Sigmoid colon (tissue), 7 donors: ENCODE data around the gene TRAF5. TPM values are rescaled to one million over a fixed set of nuclear protein-coding genes. Genes with fewer than 3 reads are reported as not detected.

Experiments
- DNase-seq: peaks from one replicate; pipeline ENCODE4 v3.0.0-alpha.2; 2019
- H3K27ac ChIP-seq, 4 donors: fragments of 200-600 bp; sonication (generic); one replicate each; pipeline ENCODE4 v1.5.1; 2016 to 2019; ENCODE audit warnings: mild to moderate bottlenecking in 1 of 4
- H3K27me3 ChIP-seq, 3 donors: fragments of 200-600 bp; sonication (generic); one replicate each; pipeline ENCODE4 v1.5.1; 2019; ENCODE audit warnings: mild to moderate bottlenecking in 1 of 3
- H3K36me3 ChIP-seq, 4 donors: fragments of 200-600 bp; sonication (generic); one replicate each; pipeline ENCODE4 v1.5.1; 2016 to 2019
- H3K4me1 ChIP-seq, 4 donors: fragments of 200-600 bp; sonication (generic); one replicate each; pipeline ENCODE4 v1.5.1; 2017 to 2019
- H3K4me3 ChIP-seq, 4 donors: fragments of 200-600 bp; sonication (generic); one replicate each; pipeline ENCODE4 v1.5.1; 2017 to 2019; ENCODE audit warnings: mild to moderate bottlenecking in 2 of 4, moderate library complexity in 1 of 4
- H3K9me3 ChIP-seq, 4 donors: fragments of 200-600 bp in 3 of 4; sonication (generic) in 3 of 4; one replicate each; pipeline versions ENCODE4 v1.5.1 to v1.6.1; 2013 to 2019
- EP300 ChIP-seq, 4 donors: sonication (generic); formaldehyde crosslinking; IDR thresholded peaks; one replicate each; pipeline ENCODE4 v1.6.1; 2017; ENCODE audit warnings: antibody characterized with exemption in 4 of 4
- POLR2A ChIP-seq, 2 donors: fragments of 450-650 bp; IDR thresholded peaks; one replicate each; pipeline ENCODE4 v1.6.1; 2016; ENCODE audit warnings: antibody characterized with exemption in 2 of 2, mild to moderate bottlenecking in 2 of 2, moderate library complexity in 2 of 2
- POLR2AphosphoS5 ChIP-seq, 4 donors: sonication (generic); formaldehyde crosslinking; IDR thresholded peaks; one replicate each; pipeline ENCODE4 v1.6.1; 2017; ENCODE audit warnings: antibody characterized with exemption in 4 of 4
- WGBS, 2 donors: extraction: QIAGEN DNeasy Blood & Tissue Kit; methylation state at CpG; one replicate each; pipeline ENCODE4 v1.1.7; 2013; 5-methylcytosine and 5-hydroxymethylcytosine counted together
- intact Hi-C: fragments of 100-400 bp; cut with DNase I; formaldehyde crosslinking; loops from one replicate; pipeline ENCODE4 v1.15.1; 2023
- polyA plus RNA-seq, 3 donors: library from polyadenylated mRNA; stranded (reverse); fragments of 200-250 nt; gene quantifications; one replicate each; pipeline ENCODE4 v1.2.3, GENCODE V29; 2013
- total RNA-seq, 4 donors: library from RNA; depleted of rRNA; stranded (reverse); fragments of >200 nt; gene quantifications; one replicate each; pipeline ENCODE4 v1.1.0, GENCODE V29; 2016
- TF ChIP-seq, protein P1 (sequence below), 4 experiments: fragments of 450-650 bp in 3 of 4; fragments of 200-600 bp in 1 of 4; IDR thresholded peaks; one replicate each; pipeline ENCODE4 v1.5.1; 2016 to 2019; ENCODE audit warnings: antibody characterized with exemption in 4 of 4, mild to moderate bottlenecking in 3 of 4, moderate library complexity in 2 of 4
- donor health status: healthy with polysubstance abuse.
- donor health status: Bipolar disorder and iron deficiency.
- donor health status: healthy.

Gene TRAF5
- total and polyA plus RNA-seq, 7 donors: 2.4 to 55.9 (median 20.8) TPM

DNA sequence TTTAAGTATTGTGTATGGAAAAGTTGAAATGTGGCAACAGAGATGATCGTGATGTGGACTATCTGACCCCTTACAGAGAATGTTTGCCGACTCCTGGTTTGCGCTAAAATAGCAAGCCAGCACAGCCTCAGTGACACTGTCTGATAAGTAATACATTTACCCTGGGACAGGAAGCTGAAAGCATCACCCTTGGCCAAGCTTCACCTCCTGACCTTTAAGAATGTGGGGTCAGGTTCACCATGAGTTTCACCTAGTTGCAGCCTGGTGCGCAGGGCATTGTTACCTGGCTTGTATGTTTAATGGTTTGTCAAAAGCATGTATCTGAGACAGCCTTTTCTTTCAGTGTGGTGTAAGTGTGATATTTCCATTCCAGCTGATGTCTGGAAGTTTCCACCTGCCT lies 29.2 kb downstream of the TRAF5 start:
- no peak overlapping the region for H3K27ac ChIP-seq
- no peaks in the 10 kb centered on the region for H3K4me1 ChIP-seq
- TF ChIP-seq POLR2AphosphoS5 (IDR thresholded peaks at IDR 0.05): no peak
- no peaks in the 10 kb centered on the region for H3K27me3 ChIP-seq
- H3K9me3 ChIP-seq: no peaks in the 10 kb centered on the region
- DNase-seq: no peak
- intact Hi-C loops: no loop called here
- 87 to 95% methylated on average over 4 of the region's 4 CpGs for WGBS, 2 donors
- no peak overlapping the region for H3K4me3 ChIP-seq
- H3K36me3 ChIP-seq: peaks cover 0 to 67% (median 26%) of the 10 kb centered on the region in 4 donors

DNA sequence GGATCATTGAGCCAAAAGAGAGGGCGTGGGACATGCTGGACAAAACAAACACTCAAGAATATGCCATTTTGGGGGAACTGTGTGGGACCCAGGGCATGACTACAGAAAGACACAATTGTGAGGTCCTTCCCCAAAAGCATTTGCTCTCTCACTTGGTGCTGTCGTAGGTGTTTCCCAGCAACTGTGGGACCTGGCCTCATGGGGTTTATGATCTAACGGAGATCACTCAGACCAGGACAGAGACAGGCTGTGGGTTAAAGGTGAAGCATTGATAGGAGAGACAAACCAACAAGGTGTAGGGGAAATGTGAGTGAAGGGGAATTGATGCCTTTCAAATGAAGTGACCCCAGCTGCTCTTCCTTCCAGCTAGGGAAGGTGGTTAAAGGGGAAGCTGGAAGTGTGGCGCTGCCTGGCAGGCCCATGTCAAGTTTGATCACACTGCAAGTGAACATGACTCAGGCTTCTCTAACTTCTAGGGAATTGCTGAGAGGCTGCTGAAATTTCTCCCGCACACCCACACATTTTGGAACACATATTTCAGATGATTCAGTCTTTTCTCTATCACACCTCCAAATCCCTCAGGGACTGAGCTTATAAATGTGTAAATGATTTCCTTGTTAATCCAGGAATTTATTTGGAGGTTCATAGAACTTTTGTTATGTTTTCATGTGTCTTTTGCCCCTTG lies 30.2 kb downstream of the TRAF5 start:
- H3K4me1 ChIP-seq: no peaks in the 10 kb centered on the region
- TF ChIP-seq POLR2A (IDR thresholded peaks at IDR 0.05) (no peak), EP300 (IDR thresholded peaks at IDR 0.05) (no peak), POLR2AphosphoS5 (IDR thresholded peaks at IDR 0.05) (no peak)
- TF ChIP-seq, protein P1, sequence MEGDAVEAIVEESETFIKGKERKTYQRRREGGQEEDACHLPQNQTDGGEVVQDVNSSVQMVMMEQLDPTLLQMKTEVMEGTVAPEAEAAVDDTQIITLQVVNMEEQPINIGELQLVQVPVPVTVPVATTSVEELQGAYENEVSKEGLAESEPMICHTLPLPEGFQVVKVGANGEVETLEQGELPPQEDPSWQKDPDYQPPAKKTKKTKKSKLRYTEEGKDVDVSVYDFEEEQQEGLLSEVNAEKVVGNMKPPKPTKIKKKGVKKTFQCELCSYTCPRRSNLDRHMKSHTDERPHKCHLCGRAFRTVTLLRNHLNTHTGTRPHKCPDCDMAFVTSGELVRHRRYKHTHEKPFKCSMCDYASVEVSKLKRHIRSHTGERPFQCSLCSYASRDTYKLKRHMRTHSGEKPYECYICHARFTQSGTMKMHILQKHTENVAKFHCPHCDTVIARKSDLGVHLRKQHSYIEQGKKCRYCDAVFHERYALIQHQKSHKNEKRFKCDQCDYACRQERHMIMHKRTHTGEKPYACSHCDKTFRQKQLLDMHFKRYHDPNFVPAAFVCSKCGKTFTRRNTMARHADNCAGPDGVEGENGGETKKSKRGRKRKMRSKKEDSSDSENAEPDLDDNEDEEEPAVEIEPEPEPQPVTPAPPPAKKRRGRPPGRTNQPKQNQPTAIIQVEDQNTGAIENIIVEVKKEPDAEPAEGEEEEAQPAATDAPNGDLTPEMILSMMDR (IDR thresholded peaks at IDR 0.05): no peak
- no peaks in the 10 kb centered on the region for H3K9me3 ChIP-seq
- H3K27me3 ChIP-seq: no peaks in the 10 kb centered on the region
- intact Hi-C loops: no loop called here
- WGBS, 2 donors: 78 to 86% methylated on average over 5 of the region's 5 CpGs
- H3K27ac ChIP-seq: no peak overlapping the region
- no peak overlapping the region for H3K4me3 ChIP-seq
- H3K36me3 ChIP-seq: peaks cover 0 to 76% (median 30%) of the 10 kb centered on the region in 4 donors
- no peak for DNase-seq

DNA sequence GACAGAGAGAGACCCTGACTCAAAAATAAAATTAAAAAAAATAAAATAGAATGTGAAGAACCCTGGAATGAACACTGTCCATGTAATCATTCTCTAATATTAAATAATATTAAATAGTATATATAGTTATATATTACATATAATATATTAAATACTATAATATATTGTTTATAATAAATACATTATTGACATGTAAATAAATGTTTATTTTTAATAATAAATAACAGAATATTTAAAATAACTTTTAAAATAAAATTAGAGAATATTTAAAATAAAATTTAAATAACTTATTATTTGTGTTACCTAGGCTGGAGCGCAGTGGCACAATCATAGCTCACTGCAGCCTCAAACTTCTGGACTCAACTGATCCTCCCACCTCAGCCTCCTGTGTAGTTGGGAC lies 32.1 kb downstream of the TRAF5 start:
- Histone ChIP-seq H3K36me3 (peaks cover 0 to 83% (median 34%) of the 10 kb centered on the region in 4 donors), H3K27me3 (no peaks in the 10 kb centered on the region), H3K4me3 (no peak overlapping the region), H3K27ac (no peak overlapping the region), H3K4me1 (no peaks in the 10 kb centered on the region), H3K9me3 (no peaks in the 10 kb centered on the region)
- WGBS, 2 donors: 98 to 100% methylated on average over 1 of the region's 1 CpG
- intact Hi-C loops: no loop called here
- TF ChIP-seq EP300 (IDR thresholded peaks at IDR 0.05): no peak
- no peak for TF ChIP-seq POLR2AphosphoS5 (IDR thresholded peaks at IDR 0.05)
- no peak for TF ChIP-seq POLR2A (IDR thresholded peaks at IDR 0.05)
- TF ChIP-seq, protein P1 (IDR thresholded peaks at IDR 0.05): no peak
- no peak for DNase-seq

DNA sequence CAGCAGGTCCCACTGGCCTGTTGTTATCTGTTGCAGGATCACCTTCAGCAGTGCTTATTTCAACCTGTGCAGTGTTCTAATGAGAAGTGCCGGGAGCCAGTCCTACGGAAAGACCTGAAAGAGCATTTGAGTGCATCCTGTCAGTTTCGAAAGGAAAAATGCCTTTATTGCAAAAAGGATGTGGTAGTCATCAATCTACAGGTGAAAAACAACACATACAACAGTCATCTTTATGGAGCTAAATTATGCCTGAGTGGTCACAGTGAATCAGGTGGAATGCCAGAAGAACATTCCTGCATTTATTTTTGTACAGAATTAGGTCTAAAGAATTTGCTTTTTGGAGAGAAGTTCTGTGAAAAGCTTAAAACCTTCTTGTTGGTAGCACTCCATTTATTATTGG lies 33.2 kb downstream of the TRAF5 start:
- no peak for DNase-seq
- H3K36me3 ChIP-seq: peaks cover 0 to 71% (median 31%) of the 10 kb centered on the region in 4 donors
- WGBS, 2 donors: 89 to 93% methylated on average over 3 of the region's 3 CpGs

DNA sequence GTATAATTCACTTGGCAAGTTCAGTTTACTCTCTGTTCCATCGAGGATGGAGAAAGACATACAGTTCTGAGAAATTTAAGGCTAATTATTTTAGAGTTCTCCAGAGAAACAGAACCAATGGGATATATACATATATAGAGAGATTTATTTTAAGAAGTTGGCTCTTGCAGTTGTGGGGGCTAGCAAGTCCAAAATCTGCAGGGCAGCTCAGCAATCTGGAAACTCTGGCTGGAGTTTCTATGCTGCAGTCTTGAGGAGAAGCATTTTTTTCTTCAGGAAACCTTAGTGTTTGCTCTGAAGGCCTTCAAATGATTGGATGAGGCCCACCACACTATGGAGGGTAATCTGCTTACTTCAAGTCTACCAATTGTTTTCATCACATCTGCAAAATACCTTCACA lies 34.6 kb downstream of the TRAF5 start:
- H3K27ac ChIP-seq: no peak overlapping the region
- 77 to 89% methylated on average over 1 of the region's 1 CpG for WGBS, 2 donors
- DNase-seq: no peak
- no peaks in the 10 kb centered on the region for H3K4me1 ChIP-seq
- H3K27me3 ChIP-seq: no peaks in the 10 kb centered on the region
- no peaks in the 10 kb centered on the region for H3K9me3 ChIP-seq
- H3K36me3 ChIP-seq: peaks cover 0 to 73% (median 32%) of the 10 kb centered on the region in 4 donors
- no peak overlapping the region for H3K4me3 ChIP-seq
- intact Hi-C loops: no loop called here
- TF ChIP-seq, protein P1 (IDR thresholded peaks at IDR 0.05): no peak
- TF ChIP-seq POLR2A (IDR thresholded peaks at IDR 0.05) (no peak), EP300 (IDR thresholded peaks at IDR 0.05) (no peak), POLR2AphosphoS5 (IDR thresholded peaks at IDR 0.05) (no peak)

More for the DNA sequence above, 33.2 kb downstream of the TRAF5 start:
- Histone ChIP-seq H3K4me1 (no peaks in the 10 kb centered on the region), H3K27me3 (no peaks in the 10 kb centered on the region), H3K9me3 (no peaks in the 10 kb centered on the region), H3K27ac (no peak overlapping the region), H3K4me3 (no peak overlapping the region)
- TF ChIP-seq, protein P1 (IDR thresholded peaks at IDR 0.05): no peak
- no peak for TF ChIP-seq POLR2A (IDR thresholded peaks at IDR 0.05)
- no peak for TF ChIP-seq POLR2AphosphoS5 (IDR thresholded peaks at IDR 0.05)
- TF ChIP-seq EP300 (IDR thresholded peaks at IDR 0.05): no peak
- intact Hi-C loops: no loop called here
